WERI-Rb-1 (cell line): ENCODE results near the gene DRD2.

Source experiments
- DNase-seq: peaks from one replicate; pipeline ENCODE4 v3.0.0-alpha.2; 2020
- H3K27ac ChIP-seq: fragments of 250-450 bp; sonication (Bioruptor Pico); 2 replicates; pipeline ENCODE4 v1.5.1; 2020; ENCODE audit warnings: mild to moderate bottlenecking, moderate library complexity
- H3K27me3 ChIP-seq: fragments of 250-450 bp; sonication (Bioruptor Pico); 2 replicates; pipeline ENCODE4 v1.5.1; 2021; ENCODE audit warnings: mild to moderate bottlenecking, low read depth, moderate library complexity; ENCODE audit not compliant: insufficient read depth, severe bottlenecking
- H3K36me3 ChIP-seq: fragments of 250-450 bp; sonication (Bioruptor Pico); 2 replicates; pipeline ENCODE4 v1.5.1; 2020; ENCODE audit warnings: mild to moderate bottlenecking, moderate library complexity
- H3K4me3 ChIP-seq: 2 replicates; pipeline ENCODE4 v1.5.1; 2011; ENCODE audit warnings: low read depth, mild to moderate bottlenecking, control low read depth, low read length
- H3K9me3 ChIP-seq: fragments of 250-450 bp; sonication (Bioruptor Pico); 2 replicates; pipeline ENCODE4 v1.5.1; 2021; ENCODE audit warnings: mild to moderate bottlenecking, moderate library complexity; ENCODE audit not compliant: severe bottlenecking
- CTCF ChIP-seq: IDR thresholded peaks from 2 replicates; pipeline ENCODE4 v1.5.1; 2011; ENCODE audit warnings: low read depth, mild to moderate bottlenecking, control low read depth, inconsistent platforms, low read length

The DRD2 gene

GRCh38 chr11:113382121-113382520 lies 93.1 kb downstream of the DRD2 start:
- DNase-seq, result no peak
- no peak for TF ChIP-seq CTCF
- no peak overlapping the region for H3K27ac ChIP-seq
- H3K4me3 ChIP-seq, result no peak overlapping the region
- no peaks in the 10 kb centered on the region for H3K36me3 ChIP-seq
- H3K27me3 ChIP-seq, result peaks cover 7% of the 10 kb centered on the region
- no peaks in the 10 kb centered on the region for H3K9me3 ChIP-seq

DNA sequence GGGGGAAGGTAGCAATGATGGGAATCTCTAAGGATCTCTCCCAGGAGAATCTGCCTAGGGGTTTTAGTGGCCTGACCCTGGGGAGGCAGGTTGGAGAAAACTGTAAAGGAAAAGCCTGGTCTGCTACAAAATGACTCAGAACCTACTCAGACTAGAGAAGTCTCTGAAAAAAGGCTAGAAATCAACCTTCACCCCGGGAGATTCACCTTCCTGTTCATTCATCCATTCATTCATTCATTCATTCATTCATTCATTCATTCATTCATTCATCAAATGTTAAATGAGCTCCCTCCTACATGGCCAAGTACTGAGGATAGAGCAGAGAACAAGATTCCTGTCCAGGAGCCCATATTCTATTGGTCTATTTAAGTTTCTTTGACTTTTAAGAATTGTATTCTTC lies 96.5 kb downstream of the DRD2 start:
- no peak overlapping the region for H3K4me3 ChIP-seq
- no peaks in the 10 kb centered on the region for H3K9me3 ChIP-seq
- no peak overlapping the region for H3K27ac ChIP-seq
- no peak for TF ChIP-seq CTCF
- DNase-seq, result no peak
- no peaks in the 10 kb centered on the region for H3K27me3 ChIP-seq
- no peaks in the 10 kb centered on the region for H3K36me3 ChIP-seq

GRCh38 chr11:113377681-113378412 lies 97.4 kb downstream of the DRD2 start:
- H3K36me3 ChIP-seq, result no peaks in the 10 kb centered on the region
- no peak for TF ChIP-seq CTCF
- no peaks in the 10 kb centered on the region for H3K27me3 ChIP-seq
- DNase-seq, result peak; percentile 63
- no peak overlapping the region for H3K4me3 ChIP-seq
- no peak overlapping the region for H3K27ac ChIP-seq
- no peaks in the 10 kb centered on the region for H3K9me3 ChIP-seq

DNA sequence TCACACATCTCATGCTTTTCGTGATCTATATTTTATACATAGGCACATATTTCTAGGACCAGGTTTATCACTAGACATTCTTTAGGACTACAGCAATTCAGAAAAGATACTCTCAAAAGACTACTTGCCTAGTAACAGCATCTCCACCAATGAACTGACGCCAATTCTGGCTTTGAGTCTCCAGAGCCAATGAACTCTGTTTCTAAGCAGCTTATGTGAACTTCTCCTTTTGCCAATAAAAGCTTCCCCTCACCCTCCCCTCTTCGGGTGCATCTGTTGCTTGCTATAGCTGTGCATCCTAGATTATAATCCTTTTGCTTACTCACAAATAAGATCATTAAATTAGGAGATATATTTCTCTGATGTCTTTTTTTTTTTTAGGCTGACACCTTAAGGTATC lies 99.0 kb downstream of the DRD2 start:
- Histone ChIP-seq H3K27me3 (no peaks in the 10 kb centered on the region), H3K9me3 (no peaks in the 10 kb centered on the region), H3K4me3 (no peak overlapping the region), H3K36me3 (no peaks in the 10 kb centered on the region), H3K27ac (no peak overlapping the region)
- no peak for TF ChIP-seq CTCF
- peak; percentile 55 for DNase-seq

DNA sequence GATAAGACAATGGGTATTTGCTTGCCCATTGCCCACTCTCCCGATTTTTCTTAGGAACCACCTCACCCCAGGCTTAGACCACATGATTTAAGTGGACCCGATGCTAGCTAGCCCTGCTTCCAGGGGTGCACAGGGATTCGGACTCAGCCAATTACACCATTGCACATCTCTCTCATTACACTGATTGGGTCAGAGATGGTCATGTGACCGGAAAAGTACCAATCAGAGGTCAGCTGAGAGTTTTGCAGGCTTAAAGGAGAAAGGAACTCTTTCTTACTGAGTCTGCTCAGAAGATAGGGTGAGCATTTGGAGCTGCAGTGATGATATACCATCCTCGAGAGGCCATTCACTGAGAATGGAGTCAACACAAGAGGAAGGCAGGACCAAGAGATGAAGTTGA lies 99.8 kb downstream of the DRD2 start:
- no peak for TF ChIP-seq CTCF
- Histone ChIP-seq H3K36me3 (no peaks in the 10 kb centered on the region), H3K27ac (no peak overlapping the region), H3K27me3 (no peaks in the 10 kb centered on the region), H3K9me3 (no peaks in the 10 kb centered on the region), H3K4me3 (no peak overlapping the region)
- no peak for DNase-seq

DNA sequence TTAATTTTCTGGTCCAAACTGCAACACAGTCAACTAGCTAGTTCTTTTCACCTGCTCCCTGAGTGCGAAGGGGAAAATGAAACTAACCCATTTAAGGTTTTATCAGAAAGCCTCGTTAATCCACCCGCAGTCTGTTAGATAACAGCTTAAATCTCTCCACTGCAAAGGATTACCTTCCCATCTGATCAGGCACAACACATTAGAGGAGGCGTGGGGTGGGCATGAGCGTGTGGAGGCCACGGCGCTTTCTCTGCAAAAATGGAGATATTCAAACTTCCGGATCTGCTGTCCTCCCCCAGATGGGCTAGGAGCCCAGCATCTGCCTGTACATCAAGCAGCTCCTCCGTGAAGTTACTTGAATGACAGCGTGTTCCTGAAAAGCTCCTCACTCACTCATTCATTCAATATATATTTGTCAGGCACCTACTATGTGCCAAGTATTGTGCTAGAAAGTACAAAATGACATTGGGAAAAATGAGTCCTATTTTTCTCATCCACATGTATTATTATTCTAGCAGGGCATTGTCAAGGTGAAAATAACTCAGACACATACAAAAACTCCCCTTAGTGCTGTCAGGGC lies 101.1 kb downstream of the DRD2 start:
- H3K27ac ChIP-seq, result peak overlapping the region; percentile 14
- no peak for TF ChIP-seq CTCF
- H3K4me3 ChIP-seq, result no peak overlapping the region
- no peaks in the 10 kb centered on the region for H3K27me3 ChIP-seq
- peak; percentile 75 for DNase-seq
- no peaks in the 10 kb centered on the region for H3K36me3 ChIP-seq
- no peaks in the 10 kb centered on the region for H3K9me3 ChIP-seq
